DOHH2 (cell line): Measurements from ENCODE around the gene ZNF213.

Experiments
- EZH2phosphoT487 ChIP-seq: fragments of 200-600 bp; sonication (generic); IDR thresholded peaks from 2 replicates; pipeline ENCODE4 v1.6.1; 2017; ENCODE audit warnings: borderline replicate concordance, mild to moderate bottlenecking, antibody characterized with exemption, low read length, moderate library complexity, mixed read lengths
- TF ChIP-seq, protein P1 (sequence below): fragments of 200-600 bp; sonication (generic); IDR thresholded peaks from one replicate; pipeline ENCODE4 v1.5.1; 2014; ENCODE audit warnings: antibody characterized with exemption, mild to moderate bottlenecking, low read depth, low read length; ENCODE audit not compliant: poor library complexity, severe bottlenecking

DNA sequence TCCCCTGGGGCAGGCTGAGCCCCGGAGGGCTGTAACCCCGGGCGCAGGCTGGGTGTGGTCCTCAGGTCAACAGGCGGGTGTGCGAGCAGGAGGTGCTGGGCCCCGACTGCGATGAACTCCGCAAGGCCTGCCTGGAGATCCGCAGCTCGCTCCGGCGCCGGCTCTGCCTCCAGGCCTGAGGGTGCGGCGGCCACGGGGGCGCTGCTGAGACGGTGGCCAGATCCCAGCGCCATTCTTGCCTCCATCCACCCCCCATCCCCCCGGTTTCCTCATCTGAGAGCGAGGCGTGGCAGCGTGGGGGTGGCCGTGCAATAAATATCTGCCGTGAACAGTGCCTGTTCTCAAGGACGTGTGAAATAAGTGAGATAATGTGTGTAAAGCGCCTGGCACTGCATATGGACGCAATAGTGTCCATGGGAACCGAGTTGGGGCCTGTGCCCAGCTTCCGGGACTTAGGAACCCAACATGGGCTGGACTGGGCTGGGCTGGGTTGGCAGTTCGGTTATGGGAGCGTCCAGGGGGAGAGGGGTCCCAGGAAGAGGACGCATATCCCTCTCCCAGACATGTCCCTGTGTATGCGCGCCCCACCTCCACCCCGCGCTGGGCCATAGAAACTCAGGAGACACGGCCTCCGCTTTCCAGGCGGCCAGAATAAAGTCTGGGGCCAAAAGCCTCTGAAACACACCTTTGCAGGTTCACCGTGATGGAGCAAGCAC lies 15.0 kb downstream of the ZNF213 start:
- TF ChIP-seq, protein P1, sequence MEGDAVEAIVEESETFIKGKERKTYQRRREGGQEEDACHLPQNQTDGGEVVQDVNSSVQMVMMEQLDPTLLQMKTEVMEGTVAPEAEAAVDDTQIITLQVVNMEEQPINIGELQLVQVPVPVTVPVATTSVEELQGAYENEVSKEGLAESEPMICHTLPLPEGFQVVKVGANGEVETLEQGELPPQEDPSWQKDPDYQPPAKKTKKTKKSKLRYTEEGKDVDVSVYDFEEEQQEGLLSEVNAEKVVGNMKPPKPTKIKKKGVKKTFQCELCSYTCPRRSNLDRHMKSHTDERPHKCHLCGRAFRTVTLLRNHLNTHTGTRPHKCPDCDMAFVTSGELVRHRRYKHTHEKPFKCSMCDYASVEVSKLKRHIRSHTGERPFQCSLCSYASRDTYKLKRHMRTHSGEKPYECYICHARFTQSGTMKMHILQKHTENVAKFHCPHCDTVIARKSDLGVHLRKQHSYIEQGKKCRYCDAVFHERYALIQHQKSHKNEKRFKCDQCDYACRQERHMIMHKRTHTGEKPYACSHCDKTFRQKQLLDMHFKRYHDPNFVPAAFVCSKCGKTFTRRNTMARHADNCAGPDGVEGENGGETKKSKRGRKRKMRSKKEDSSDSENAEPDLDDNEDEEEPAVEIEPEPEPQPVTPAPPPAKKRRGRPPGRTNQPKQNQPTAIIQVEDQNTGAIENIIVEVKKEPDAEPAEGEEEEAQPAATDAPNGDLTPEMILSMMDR: peak; percentile 81
- no peak for TF ChIP-seq EZH2phosphoT487
